Ureter (tissue), 1 donor: ENCODE results near the gene TRIM44. TPM values are rescaled to one million over a fixed set of nuclear protein-coding genes. Genes with fewer than 3 reads are reported as not detected.
"Not testable (repeated sequence)": the region's sequence is repeated elsewhere in the genome, so short reads cannot be mapped to it uniquely, and the experiment has no call there.

Source experiments
- DNase-seq: peaks from one replicate; pipeline ENCODE4 v3.0.0-alpha.2; 2020; ENCODE audit warnings: low spot score
- total RNA-seq: library from RNA; stranded (reverse); gene quantifications from one replicate; pipeline ENCODE4 v1.2.4, GENCODE V29; 2023
- donor health status: DM: yes; HTN: yes; CAD: no.

The TRIM44 gene
- total RNA-seq, 1 donor from 2014 or later: 93.6 TPM

DNA sequence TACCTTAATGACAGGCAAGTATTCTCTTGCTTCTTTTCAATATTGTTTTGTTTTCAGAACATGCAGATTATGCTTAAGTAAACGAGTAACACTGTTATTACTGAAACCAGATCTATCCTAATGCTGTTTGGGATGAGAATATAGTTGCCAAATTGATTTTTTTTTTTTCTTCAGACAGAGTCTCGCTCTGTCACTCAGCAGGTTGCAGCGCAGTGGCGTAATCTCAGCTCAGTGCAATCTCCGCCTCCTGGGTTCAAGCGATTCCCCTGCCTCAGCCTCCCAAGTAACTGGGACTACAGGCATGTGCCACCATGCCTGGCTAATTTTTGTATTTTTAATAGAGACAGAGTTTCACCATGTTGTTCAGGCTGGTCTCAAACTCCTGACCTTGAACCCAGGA is 91.0 kb downstream of the TRIM44 start:
- DNase-seq: not testable (repeated sequence)

DNA sequence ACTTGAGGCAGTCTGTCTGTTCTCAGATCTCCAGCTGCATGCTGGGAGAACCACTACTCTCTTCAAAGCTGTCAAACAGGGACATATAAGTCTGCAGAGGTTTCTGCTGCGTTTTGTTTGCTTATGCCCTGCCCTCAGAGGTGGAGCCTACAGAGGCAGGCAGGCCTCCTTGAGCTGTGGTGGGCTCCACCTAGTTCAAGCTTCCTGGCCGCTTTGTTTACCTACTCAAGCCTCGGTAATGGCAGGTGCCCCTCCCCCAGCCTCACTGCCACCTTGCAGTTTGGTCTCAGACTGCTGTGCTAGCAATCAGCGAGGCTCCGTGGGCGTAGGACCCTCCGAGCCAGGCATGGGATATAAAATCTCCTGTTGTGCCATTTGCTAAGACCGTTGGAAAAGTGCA is 97.4 kb downstream of the TRIM44 start:
- DNase-seq: not testable (repeated sequence)

DNA sequence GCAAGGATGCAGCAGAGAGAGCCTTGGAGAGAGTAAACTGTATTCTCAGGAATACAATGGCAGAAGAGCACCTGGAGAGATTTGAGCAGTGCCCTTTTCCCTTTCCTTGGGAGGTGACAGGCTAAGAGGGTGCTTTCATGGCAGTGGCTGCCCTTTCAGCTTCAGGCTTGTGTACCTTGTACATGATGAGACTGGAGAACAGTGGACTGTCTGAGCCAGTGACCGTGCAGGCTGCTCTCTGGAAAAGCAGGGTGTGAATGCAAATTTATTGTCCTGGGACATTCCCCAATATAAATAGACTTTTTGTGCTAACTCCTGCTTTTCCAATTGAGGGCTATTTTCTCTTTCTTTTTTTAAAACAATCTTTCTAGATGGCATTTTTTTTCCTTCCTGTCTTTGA is 99.3 kb downstream of the TRIM44 start:
- no peak for DNase-seq

DNA sequence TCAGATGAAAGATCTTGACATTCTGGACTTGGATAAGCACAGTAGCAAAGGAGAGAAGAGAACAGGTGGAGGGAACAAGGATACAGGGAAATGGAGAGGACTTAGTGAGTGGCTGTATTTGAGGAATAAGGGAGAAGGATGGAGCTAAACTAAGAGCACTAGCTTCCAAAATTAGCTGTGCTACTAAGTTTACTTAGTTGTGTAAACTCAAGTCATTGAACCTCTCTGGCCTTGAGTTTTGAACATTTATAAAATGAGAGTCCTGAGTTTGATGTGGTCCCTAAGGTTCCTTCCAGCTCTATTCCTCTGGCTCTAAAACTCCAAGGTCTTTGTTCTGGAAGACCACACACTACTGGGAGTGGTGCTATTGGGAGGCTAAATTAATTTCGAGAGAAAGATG is 100.7 kb downstream of the TRIM44 start:
- no peak for DNase-seq

DNA sequence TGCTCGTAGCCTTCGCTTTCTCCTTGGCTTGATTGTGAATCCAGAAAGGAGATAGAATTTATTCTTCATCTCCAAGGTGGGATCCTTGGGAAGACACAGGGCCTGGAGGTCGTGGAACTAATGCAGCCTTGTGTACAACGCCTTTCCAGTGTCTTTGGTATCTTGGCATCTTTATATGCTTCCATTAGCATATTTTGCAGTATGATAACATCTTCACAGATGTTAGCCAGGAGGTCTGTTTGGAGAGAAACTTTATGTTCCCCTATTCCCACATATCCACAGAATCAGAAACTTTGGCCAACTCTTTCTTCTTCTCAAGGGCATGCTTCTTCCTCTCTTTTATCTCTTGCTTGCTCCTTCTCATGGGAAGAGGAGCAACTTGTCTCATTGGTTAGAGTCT is 101.2 kb downstream of the TRIM44 start:
- DNase-seq: no peak

DNA sequence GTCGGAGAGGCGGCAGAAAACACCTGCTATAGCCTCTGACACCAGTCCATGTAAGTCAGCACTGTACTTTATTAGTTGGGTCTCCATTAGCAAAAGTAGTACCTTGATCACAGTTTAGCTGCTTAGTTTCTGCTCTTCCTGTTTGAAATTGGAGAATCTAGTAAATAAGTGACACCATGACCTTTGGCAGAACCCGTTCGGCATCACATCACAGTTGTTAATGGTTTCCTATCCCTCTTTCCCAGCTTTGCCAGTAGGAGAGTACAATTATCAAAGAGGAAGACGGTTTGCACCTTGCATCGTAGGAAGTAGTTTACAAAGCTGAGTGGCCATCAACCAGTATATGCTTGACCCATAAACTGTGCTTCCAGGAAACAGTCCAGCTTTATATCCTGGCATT is 101.8 kb downstream of the TRIM44 start:
- DNase-seq: no peak

DNA sequence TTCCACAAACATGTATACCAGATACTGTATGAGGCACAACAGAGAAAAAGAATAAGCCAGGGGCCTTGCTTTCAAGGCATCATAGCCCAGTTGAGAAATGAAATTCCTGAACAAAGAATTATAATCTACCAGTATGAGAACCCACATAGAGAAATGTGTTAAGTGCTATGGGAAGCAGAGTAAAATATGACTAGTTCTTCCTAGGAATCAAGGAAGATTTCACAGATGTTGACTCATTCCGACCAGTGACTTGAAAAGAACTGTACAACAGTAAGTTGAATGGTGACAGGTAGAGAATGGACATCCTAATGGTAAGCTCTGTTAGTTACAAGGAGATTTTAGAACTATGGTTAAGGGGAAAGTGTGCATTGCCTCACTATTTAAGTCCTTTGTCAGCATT is 102.6 kb downstream of the TRIM44 start:
- DNase-seq: no peak

DNA sequence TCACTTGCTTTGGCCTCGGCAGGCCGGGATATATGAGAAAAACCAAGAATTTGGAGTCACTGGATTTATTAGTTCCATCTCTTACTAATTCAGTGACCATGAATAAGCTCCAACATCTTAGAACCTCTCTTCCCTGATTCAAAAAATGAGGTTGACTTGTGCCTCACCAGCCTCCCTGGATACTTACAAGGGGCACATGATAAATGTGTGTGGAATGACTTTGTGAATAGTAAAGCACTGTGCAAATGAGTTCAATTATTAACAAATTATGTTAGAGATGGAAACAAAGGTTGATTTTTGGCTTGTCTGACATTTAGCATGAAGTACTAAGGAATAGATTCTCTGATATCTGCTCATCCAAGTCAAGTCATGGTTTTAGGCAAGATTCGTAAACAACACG is 104.1 kb downstream of the TRIM44 start:
- no peak for DNase-seq

DNA sequence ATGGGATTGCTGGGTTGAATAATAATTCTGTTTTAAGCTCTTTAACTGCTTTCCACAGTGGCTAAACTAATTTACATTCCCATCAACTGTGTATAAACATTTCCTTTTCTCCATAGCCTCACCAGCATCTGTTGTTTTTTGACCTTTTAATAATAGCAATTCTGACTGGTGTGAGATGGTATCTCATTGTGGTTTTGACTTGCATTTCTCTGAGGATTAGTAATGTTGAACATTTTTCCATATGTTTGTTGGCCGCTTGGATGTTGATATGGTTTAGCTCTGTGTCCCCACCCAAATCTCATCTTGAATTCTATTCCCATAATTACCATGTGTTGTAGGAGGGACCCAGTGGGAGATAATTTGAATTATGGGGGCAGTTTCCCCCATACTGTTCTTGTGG is 107.8 kb downstream of the TRIM44 start:
- DNase-seq: not testable (repeated sequence)

DNA sequence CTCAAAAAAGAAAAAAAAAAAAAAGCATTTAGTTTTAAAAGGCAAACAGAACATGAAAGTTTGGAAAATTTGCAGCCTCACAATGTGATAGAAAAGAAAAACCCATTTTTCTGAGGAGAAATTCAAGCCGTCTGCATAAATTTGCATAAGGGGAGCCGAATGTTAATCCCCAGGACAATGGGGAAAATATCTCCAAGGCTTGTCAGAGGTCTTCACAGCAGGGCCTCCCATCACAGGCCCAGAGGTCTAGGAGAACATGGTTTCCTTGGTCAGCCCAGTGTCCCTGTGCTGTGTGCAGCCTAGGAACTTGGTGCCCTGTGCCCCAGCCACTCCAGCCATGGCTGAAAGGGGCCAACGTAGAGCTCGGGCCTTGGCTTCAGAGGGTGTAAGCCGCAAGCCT is 109.1 kb downstream of the TRIM44 start:
- no peak for DNase-seq

DNA sequence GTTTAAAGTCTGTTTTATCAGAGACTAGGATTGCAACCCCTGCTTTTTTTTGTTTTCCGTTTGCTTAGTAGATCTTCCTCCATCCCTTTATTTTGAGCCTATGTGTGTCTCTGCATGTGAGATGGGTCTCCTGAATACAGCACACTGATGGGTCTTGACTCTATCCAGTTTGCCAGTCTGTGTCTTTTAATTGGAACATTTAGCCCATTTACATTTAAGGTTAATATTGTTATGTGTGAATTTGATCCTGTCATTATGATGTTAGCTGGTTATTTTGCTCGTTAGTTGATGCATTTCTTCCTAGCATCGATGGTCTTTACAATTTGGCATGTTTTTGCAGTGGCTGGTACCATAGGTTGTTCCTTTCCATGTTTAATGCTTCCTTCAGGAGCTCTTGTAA is 114.7 kb downstream of the TRIM44 start:
- not testable (repeated sequence) for DNase-seq

DNA sequence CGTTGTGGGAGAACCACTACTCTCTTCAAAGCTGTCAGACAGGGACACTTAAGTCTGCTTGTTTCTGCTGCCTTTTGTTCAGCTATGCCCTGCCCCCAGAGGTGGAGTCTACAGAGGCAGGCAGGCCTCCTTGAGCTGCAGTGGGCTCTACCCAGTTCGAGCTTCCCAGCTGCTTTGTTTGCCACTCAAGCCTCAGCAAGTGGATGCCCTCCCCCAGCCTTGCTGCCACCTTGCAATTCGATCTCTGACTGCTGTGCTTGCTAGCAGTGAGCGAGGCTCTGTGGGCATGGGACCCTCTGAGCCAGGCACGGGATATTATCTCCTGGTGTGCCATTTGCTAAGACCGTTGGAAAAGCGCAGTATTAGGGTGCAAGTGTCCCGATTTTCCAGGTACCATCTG is 116.4 kb downstream of the TRIM44 start:
- not testable (repeated sequence) for DNase-seq

DNA sequence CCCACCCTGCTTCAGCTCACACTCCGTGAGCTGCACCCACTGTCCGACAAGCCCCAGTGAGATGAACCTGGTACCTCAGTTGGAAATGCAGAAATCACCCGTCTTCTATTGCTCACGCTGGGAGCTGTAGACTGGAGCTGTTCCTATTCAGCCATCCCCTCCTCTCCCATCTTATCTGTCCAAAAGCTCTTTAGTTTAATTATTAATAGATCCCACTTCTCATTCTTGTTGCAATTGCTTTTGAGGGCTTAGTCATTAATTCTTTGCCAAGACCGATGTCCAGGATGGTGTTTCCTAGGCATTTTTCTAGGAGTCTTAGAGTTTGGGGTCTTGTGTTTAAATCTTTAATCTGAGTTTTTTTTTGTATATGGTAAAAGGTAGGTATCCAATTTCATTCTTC is 116.8 kb downstream of the TRIM44 start:
- DNase-seq: no peak

DNA sequence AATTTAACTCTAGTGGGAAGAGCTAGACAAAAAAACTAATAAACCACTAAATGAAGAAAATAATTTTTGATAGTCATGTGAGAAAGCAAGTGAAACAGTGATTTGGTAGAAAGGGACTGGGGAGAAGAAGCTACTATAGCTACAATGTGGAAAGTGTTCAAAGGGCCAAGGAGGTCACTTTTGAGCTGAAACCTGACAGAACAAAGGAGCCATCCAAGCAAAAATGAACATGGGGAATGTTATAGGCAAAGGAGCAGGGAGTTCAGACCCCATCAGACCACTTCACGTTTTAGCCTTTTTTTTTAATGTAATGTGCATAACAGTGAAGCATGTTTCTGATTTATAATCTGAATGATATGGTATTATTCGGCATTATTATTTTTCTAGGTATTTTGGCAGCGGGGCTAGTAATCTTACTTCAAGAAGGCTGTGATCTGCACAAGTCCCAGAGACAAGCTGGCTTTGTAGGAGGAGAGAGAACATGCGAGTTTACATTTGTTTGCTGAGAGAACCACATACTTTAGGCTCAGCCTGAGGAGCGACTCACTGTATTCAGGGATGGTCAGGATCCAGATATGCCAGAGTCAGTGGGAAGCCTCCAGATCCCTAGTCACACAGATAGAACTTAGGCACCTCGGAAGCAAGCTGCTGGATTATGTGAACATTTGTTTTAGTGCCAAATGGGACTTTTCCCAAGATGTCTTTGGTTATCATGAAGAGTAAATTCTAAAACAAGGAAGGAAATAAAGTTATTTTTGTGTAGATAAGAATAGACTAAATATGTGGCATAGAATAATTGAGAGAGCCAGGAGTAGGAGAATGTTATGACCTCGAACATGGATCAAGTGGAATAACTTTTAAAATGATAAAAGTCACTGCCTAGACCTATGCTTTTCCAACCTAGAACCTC is 118.6 kb downstream of the TRIM44 start:
- no peak for DNase-seq

DNA sequence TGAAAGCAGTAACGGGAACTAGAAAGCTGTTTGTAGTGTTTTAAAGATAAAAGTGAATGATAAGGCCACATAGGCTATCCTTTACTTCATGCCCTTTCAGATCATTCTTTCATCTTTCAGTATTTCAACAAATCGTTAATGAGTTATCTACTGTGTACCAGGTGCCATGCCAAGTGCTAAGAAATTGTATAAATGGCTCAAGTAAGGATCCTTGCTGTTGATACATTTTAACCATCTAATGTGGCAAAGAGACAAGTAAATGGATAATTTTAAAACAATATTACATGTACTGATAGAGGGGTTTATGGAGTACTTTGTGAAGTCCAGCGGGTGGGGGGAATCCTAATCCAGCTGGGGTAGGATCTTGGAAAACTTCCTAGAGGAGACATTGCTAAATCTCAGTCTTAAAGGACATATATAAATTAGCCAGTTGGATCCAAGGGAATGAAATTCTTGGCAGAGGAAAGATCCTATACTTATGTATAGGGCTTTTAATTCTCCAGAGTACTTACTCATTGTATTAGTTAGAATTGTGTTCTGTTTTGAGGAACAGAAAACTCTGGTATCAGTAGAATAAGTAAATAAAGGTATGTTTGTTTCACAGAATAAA is 119.4 kb downstream of the TRIM44 start:
- DNase-seq: no peak

DNA sequence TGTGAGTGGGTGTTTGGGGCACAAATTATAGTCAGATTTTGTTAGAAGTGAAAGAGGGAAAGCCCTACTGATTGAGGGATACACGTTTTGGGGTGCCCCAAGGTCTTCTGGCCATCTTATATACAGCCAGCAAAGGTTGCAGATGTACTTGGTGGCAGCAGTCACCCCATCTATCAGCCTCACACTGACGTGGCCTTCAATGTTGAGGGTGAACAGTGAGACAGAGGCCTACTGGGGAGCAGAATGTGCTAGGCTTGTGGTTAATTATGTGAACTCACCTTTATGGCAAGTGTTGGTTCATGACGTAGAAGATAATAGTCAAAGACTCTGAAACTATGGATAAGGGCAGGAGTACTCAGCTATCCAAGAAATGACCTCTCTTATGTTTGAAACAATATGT is 121.2 kb downstream of the TRIM44 start:
- no peak for DNase-seq

DNA sequence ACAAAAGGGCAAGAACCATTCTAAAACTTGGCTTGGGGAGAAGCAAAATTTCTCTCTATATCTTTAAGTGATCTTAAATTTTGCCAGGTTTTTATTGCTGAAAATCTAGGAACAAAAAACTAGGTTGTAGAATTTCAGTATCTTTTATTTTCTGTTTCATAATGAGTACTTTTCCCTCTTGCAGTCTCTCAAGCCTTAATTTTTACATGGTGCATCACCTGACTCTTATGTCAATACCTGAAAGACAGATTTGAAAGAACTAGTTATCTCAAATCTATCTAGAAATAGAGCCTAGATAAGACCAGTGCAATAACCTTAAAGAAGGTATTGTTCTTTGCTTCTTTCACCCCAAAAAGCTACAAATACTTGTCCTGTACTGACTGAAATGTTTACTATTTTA is 122.1 kb downstream of the TRIM44 start:
- DNase-seq: no peak

DNA sequence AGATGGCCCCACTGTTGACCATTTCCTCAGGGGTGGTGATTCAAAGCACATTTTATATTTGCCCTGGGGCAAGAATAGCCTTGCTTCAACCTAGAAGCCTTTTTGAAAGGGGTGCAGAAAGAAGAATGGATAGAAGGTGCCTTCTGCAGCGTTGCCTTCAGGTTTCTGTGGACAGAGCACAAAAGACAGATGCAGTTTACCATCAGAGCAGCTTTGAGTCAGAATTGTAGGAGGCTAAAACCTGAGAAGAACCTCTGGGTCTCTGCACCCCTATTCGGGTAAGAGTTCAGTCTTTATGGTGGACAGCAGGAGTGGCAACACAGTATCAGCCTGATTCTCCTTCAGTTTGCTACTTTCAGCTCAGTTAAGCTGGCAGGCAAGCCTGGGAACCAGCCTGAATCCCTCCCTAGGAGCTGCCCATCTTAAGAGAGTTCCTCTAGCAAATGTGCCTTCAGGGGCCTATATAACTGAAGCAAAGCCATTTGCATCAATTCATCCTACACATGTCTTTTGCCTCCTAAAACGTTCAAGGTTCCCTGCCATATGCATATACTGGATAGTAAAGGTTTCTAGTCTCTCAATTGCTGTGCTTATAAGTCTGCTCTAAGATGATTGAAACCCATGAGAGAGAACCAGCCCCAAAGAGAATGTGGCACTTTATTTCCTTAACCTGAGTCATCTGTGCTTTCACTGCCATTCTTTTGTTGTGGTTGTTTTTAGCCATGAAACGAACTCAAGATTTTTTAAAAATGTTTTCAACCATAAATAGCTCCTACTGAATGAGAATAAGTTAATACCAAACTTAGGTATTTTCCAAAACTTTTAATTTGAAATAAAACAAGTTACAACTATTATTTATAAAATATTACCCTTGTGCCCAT is 123.0 kb downstream of the TRIM44 start:
- DNase-seq: no peak

DNA sequence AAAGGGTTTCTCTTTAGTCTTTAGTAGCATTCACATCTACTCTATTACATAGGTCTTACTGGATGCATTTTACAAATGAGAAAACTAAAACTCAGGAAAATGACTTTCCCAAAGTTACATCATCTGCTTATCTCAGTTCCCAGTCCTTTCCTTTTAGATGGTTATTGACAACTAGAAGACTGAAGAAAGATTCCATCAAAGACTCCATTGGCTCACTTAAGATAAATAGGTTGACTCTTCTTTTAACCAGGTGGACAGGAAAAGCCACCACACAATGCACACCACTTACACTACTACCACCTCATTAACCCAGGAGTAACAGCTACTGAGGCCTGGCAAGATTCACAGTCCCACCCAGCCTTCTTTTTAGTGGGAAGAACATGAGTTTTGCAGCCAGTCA is 123.6 kb downstream of the TRIM44 start:
- DNase-seq: no peak

DNA sequence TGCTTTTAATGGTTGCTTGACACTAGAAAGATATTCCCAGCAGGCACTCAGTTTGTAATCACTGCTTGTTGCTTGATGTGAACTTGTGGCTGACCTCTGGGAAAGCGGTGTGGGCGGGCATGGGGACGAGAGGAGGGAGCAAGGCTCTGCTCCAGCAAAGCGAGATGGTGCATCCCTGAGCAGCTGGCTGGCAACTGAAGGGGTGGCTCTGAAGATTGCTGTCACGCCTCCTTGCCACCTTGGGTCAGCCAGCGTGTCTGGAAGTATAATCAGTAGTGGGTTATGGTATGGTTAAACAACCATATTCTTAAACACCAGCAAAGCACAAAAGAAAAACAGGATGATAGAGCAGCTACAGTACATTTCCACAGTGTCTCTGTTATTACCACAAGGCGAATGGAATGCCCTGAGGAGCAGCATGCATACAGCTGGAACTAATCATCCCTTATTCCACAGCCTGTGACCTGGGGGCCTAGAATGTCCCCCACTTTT is 124.5 kb downstream of the TRIM44 start:
- no peak for DNase-seq

DNA sequence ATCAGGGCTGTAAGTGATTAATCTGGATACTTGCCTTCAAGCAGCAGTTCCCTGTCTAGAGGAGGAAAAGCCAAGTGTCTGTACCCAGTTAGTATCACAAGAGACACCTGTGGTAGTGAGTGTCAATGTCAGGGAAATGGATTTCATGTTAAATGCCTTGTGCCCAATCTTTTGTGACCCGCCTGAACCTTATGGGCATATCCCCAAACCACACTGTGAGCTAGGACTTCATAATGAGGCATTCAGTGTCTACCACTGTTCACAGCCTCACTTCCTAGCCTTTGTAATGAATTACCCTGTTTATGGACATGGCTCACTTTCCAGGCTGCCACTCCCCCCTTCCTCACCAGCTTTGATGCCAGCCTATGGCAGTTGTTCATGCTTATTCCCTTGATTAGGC is 125.1 kb downstream of the TRIM44 start:
- no peak for DNase-seq
